Right atrium auricular region (tissue), 2 donors: ENCODE data around the gene SLC5A5. TPM values are rescaled to one million over a fixed set of nuclear protein-coding genes. Genes with fewer than 3 reads are reported as not detected.

Source experiments
- DNase-seq: peaks from one replicate; pipeline ENCODE4 v3.0.0-alpha.2; 2019; ENCODE audit warnings: low spot score
- H3K27ac ChIP-seq, 2 donors: fragments of 200-600 bp; sonication (generic); 1 replicate in 1 of 2; 2 replicates in 1 of 2; pipeline ENCODE4 v1.5.1; 2016 to 2019
- H3K27me3 ChIP-seq, 2 donors: fragments of 200-600 bp; sonication (generic); one replicate each; pipeline versions ENCODE4 v1.5.1 to v1.6.0; 2017 to 2019
- H3K36me3 ChIP-seq: fragments of 200-600 bp; sonication (generic); one replicate; pipeline ENCODE4 v1.5.1; 2016
- H3K4me1 ChIP-seq, 2 donors: fragments of 200-600 bp; sonication (generic); one replicate each; pipeline versions ENCODE4 v1.5.1 to v1.6.0; 2017 to 2019
- H3K4me3 ChIP-seq, 2 donors: fragments of 200-600 bp; sonication (generic); 1 replicate in 1 of 2; 2 replicates in 1 of 2; pipeline ENCODE4 v1.5.1; 2017 to 2019; ENCODE audit warnings: mild to moderate bottlenecking in 1 of 2, moderate library complexity in 1 of 2
- H3K9me3 ChIP-seq, 2 donors: fragments of 200-600 bp; sonication (generic); one replicate each; pipeline ENCODE4 v1.5.1; 2019
- total RNA-seq, 2 donors: library from RNA; depleted of rRNA; stranded (reverse); fragments of >200 nt; gene quantifications; one replicate each; pipeline ENCODE4 v1.1.0, GENCODE V29; 2016
- TF ChIP-seq, protein P1 (sequence below), 2 donors: fragments of 200-600 bp; sonication (generic); IDR thresholded peaks; one replicate each; pipeline ENCODE4 v1.5.1; 2019; ENCODE audit warnings: antibody characterized with exemption in 2 of 2

Gene SLC5A5
- total RNA-seq, 2 donors from 2014 or later = not detected

GRCh38 chr19:17893766-17894165, 22.0 kb downstream of the SLC5A5 start:
- Histone ChIP-seq H3K27ac (no peak overlapping the region), H3K4me1 (no peaks in the 10 kb centered on the region), H3K27me3 (no peaks in the 10 kb centered on the region), H3K4me3 (no peak overlapping the region), H3K36me3 (no peaks in the 10 kb centered on the region), H3K9me3 (no peaks in the 10 kb centered on the region)
- DNase-seq = no peak
- TF ChIP-seq, protein P1, sequence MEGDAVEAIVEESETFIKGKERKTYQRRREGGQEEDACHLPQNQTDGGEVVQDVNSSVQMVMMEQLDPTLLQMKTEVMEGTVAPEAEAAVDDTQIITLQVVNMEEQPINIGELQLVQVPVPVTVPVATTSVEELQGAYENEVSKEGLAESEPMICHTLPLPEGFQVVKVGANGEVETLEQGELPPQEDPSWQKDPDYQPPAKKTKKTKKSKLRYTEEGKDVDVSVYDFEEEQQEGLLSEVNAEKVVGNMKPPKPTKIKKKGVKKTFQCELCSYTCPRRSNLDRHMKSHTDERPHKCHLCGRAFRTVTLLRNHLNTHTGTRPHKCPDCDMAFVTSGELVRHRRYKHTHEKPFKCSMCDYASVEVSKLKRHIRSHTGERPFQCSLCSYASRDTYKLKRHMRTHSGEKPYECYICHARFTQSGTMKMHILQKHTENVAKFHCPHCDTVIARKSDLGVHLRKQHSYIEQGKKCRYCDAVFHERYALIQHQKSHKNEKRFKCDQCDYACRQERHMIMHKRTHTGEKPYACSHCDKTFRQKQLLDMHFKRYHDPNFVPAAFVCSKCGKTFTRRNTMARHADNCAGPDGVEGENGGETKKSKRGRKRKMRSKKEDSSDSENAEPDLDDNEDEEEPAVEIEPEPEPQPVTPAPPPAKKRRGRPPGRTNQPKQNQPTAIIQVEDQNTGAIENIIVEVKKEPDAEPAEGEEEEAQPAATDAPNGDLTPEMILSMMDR (IDR thresholded peaks at IDR 0.05) = no peak

GRCh38 chr19:17902701-17903100, 31.0 kb downstream of the SLC5A5 start:
- Histone ChIP-seq H3K4me3 (no peak overlapping the region), H3K36me3 (no peaks in the 10 kb centered on the region), H3K27me3 (no peaks in the 10 kb centered on the region), H3K4me1 (no peaks in the 10 kb centered on the region), H3K27ac (no peak overlapping the region), H3K9me3 (peaks cover 0 to 5% of the 10 kb centered on the region in 2 donors)
- no peak for DNase-seq
- TF ChIP-seq, protein P1 (IDR thresholded peaks at IDR 0.05) = no peak

DNA sequence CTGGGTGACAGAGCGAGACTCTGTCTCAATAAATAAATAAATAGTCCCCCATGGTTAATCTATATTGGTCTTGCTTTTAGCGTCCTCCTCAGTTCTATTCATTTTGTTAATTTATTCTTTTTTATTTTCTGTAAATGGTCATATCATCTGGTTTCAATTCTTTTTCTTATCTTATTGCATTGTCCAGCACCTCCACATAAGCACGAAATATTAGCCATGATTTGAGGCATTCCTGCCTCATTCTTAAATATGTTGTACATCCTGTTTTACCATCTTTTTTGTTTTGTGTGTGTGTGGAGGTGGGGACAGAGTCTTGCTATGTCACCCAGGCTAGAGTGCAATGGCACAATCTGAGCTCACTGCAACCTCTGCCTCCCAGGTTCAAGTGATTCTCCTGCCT, 36.5 kb downstream of the SLC5A5 start:
- H3K36me3 ChIP-seq = no peaks in the 10 kb centered on the region
- H3K4me3 ChIP-seq = no peak overlapping the region
- no peaks in the 10 kb centered on the region for H3K4me1 ChIP-seq
- H3K27ac ChIP-seq = no peak overlapping the region
- H3K9me3 ChIP-seq = peaks cover 5 to 22% of the 10 kb centered on the region in 2 donors
- TF ChIP-seq, protein P1 (IDR thresholded peaks at IDR 0.05) = no peak
- no peak for DNase-seq
- no peaks in the 10 kb centered on the region for H3K27me3 ChIP-seq

GRCh38 chr19:17909003-17909732, 37.4 kb downstream of the SLC5A5 start:
- no peaks in the 10 kb centered on the region for H3K27me3 ChIP-seq
- TF ChIP-seq, protein P1 (IDR thresholded peaks at IDR 0.05) = no peak

GRCh38 chr19:17910791-17911360, 39.1 kb downstream of the SLC5A5 start:
- Histone ChIP-seq H3K36me3 (no peaks in the 10 kb centered on the region), H3K4me1 (no peaks in the 10 kb centered on the region), H3K27me3 (no peaks in the 10 kb centered on the region), H3K27ac (no peak overlapping the region), H3K9me3 (peaks cover 5 to 28% of the 10 kb centered on the region in 2 donors), H3K4me3 (no peak overlapping the region)
- no peak for DNase-seq
- TF ChIP-seq, protein P1 (IDR thresholded peaks at IDR 0.05) = no peak

More at GRCh38 chr19:17909003-17909732, 37.4 kb downstream of the SLC5A5 start:
- Histone ChIP-seq H3K27ac (no peak overlapping the region), H3K4me1 (no peaks in the 10 kb centered on the region), H3K9me3 (peaks cover 5 to 28% of the 10 kb centered on the region in 2 donors), H3K36me3 (no peaks in the 10 kb centered on the region), H3K4me3 (no peak overlapping the region)
- no peak for DNase-seq
